LNCAP (cell line): ENCODE measurements around the gene TMEM129.

Experiments
- TF ChIP-seq, protein P1 (sequence below): fragments of 450-650 bp; IDR thresholded peaks from 2 replicates; pipeline ENCODE4 v1.5.1; 2017; ENCODE audit warnings: mild to moderate bottlenecking

TMEM129 gene

DNA sequence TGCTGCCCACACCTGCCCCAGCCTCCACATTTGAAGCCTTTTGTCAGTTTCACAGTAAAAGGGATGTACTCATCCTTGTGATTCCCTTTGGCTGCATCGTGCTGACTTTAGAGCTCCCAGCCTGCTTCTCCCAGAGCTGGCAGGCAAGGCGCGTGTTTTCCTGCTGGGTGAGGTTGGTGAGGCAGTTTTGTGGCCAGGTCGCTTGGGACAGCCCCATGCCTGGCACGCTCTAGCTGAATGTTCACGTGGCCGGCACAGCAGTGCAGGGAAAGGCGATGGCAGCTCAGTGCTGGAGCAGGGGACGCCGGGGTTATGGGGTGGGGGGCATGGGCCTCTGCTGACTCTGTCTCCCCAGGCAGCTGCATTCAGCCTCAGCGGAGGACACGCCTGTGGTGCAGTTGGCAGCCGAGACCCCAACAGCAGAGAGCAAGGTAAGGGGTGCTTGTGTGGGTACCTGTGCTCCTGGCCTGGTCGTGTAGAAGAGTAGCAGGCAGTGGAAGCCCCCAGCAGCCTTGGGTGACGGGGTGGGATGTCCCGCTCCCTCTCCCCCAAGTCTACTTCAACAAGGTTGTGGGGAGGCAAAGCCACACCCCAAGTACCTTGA is 9.5 kb upstream of the TMEM129 start:
- TF ChIP-seq, protein P1, sequence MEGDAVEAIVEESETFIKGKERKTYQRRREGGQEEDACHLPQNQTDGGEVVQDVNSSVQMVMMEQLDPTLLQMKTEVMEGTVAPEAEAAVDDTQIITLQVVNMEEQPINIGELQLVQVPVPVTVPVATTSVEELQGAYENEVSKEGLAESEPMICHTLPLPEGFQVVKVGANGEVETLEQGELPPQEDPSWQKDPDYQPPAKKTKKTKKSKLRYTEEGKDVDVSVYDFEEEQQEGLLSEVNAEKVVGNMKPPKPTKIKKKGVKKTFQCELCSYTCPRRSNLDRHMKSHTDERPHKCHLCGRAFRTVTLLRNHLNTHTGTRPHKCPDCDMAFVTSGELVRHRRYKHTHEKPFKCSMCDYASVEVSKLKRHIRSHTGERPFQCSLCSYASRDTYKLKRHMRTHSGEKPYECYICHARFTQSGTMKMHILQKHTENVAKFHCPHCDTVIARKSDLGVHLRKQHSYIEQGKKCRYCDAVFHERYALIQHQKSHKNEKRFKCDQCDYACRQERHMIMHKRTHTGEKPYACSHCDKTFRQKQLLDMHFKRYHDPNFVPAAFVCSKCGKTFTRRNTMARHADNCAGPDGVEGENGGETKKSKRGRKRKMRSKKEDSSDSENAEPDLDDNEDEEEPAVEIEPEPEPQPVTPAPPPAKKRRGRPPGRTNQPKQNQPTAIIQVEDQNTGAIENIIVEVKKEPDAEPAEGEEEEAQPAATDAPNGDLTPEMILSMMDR: no peak

DNA sequence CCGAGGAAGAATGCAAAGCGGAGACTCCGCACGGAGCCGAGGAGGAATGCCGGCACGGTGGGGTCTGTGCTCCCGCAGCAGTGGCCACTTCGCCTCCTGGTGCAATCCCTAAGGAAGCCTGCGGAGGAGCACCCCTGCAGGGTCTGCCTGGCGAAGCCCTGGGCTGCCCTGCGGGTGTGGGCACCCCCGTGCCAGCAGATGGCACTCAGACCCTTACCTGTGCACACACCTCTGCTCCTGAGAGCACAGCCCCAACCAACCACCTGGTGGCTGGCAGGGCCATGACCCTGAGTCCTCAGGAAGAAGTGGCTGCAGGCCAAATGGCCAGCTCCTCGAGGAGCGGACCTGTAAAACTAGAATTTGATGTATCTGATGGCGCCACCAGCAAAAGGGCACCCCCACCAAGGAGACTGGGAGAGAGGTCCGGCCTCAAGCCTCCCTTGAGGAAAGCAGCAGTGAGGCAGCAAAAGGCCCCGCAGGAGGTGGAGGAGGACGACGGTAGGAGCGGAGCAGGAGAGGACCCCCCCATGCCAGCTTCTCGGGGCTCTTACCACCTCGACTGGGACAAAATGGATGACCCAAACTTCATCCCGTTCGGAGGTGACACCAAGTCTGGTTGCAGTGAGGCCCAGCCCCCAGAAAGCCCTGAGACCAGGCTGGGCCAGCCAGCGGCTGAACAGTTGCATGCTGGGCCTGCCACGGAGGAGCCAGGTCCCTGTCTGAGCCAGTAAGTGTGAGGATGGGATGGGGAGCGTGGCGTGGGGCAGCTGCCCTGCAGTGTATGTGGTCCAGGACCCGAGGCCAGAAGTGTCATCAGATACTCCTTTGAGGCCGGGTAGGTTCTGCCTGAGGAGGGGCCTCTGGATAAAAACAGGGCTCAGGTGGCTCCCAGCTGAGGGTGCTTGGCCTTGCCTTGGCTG is 7.2 kb upstream of the TMEM129 start:
- TF ChIP-seq, protein P1: peak; percentile 32; the same call in 1 of the 2 replicates

DNA sequence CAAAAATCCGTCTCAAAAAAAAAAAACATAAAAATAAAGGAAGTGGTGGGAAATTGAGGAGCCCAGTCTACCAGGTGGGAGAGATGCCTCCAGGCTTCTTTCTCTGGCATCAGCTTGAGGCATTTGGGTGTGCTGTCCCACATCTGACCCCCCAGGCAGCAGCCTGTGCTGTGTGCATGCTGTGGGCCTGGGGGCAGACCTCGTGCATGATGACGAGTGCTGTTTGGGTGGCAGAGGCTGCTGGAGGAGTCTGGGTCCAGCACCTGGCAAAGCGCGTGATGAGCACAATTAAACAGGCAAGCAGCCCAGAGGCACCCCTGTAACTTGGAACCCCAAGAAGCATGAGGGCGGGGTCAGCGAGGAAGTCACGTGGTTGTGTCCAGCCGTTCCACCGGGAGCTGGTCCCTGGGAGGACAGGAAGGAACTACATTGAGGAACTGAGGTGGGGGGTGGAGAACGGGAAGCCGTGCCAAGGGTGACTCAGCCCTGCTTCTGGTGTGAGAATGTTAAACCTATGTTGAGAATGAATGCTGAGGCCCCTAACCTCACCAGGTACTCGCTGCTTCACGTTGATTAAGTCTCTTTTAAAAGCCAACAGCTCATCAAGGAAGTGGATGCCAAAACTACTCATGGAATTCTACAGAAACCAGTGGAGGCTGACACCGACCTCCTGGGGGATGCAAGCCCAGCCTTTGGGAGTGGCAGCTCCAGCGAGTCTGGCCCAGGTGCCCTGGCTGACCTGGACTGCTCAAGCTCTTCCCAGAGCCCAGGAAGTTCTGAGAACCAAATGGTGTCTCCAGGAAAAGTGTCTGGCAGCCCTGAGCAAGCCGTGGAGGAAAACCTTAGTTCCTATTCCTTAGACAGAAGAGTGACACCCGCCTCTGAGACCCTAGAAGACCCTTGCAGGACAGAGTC is 6.3 kb upstream of the TMEM129 start:
- TF ChIP-seq, protein P1: no peak

DNA sequence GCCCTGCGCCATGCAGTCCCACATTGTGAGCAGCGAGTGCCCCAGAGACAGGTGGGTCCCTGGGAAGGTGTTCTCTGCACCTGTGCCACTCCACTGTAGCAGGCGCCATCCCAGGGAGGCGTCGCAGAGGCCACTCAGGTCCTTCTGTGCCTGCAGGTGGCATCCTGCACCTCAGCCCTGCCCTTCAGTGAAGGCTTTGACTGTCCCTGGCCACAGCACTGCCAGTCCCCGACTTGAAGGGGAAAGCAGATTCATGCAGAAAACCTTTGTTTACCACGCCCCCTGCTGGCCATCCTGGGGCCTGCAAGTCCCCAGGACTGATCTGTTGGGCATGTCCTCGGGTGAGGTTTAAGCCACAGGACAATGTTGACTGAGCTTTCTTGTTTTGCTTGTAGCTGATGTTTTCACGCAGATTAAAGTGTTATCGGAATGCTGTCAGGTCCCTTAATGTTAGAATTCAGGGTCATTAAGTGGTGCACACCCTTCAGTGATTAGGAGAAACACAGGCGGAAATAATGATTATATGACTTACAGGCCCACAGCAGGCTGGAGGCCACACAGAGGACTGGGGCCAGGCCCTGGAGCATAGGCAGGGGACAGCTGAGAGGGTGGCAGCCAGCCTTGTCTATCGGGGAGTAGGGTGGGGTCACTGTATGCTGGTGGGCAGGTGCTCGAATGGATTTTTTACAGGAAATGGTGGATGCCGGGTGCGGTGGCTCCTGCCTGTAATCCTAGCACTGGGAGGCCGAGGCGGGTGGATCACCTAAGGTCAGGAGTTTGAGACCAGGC is 5.2 kb upstream of the TMEM129 start:
- TF ChIP-seq, protein P1: peak; percentile 99

DNA sequence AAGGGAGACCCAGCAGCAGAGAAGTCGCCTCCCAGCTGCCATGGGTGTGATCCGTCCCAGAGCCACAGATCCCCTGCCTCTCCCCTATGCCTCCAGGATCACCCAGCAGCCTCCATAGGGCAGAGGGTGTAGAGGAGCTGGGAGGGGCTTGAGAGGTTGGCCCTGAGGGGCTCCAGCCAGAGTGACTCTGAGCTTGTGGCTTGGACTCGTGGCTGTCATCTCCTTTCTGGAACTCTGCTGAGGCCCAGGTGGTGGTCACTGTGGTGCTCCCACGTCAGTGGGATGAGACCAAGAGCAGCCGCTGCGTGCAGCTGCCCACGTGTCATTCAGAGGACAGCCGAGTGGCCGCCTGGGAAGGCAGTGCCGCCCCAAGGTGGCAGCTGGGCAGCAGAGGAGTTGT is 4.4 kb upstream of the TMEM129 start:
- TF ChIP-seq, protein P1: no peak

DNA sequence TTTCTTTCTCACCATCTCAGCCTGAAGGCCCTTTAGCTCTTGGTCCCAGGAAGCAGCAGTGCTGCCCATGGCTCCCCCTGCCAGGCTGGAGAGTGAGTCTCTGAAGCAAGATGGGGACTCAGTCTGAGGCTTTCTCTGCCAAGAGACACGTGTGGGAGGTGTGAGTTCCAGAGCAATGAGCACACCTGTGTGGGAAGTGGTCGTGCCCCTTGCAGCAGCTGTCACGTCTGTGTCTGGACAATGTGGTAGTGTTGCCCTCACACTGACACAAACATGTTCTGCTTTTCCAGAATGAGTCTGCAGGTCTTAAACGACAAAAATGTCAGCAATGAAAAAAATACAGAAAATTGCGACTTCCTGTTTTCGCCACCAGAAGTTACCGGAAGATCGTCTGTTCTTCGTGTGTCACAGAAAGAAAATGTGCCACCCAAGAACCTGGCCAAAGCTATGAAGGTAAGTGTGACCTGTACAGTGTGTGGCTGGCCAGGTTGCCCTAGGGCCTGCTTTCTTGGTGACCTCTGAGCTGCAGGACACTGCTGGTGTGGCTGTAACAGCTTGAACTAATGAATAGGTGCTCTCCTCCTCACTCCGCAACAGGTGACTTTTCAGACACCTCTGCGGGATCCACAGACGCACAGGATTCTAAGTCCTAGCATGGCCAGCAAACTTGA is 2.1 kb upstream of the TMEM129 start:
- TF ChIP-seq, protein P1: no peak
